HG02623 (cell line): ENCODE data around the gene KIAA0753.

Source experiments
- ATAC-seq: cut with Tn5 transposase; IDR thresholded peaks from one replicate; pipeline ENCODE4 v1.9.1; 2021; ENCODE audit warnings: moderate library complexity; ENCODE audit not compliant: unreplicated experiment

KIAA0753 gene

DNA sequence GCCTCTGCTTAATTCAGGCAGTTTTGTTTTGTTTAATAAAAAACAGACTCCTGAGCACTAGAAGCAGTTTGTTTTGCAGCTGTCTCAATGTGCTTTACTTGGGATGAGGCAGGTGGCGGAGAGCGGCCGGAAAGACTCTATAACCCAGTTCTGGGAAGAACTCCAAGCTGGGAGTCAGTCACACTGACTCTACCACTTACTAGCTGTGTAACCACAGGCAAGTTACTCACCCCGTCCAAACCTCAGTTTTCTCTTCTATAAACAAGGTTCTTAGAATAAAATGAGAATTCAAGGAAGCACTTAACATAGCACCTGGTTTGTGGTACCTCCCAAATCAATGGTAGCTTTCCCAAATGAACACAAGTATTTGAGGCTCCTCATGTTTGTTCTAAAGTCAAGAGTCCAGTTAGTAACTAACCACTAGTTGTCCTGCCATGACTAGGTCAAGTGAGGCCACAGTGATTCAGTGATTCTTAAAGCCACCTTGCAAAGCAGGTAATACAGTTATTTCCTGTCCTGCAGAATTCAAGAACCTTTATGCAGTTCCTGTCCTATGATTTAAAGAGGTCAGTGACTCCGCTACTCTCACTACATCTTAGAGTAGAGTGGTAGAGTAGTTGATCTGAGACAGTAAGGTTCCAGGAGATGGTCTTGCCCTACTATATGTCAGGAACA is 3.1 kb upstream of the KIAA0753 start:
- ATAC-seq = no peak

DNA sequence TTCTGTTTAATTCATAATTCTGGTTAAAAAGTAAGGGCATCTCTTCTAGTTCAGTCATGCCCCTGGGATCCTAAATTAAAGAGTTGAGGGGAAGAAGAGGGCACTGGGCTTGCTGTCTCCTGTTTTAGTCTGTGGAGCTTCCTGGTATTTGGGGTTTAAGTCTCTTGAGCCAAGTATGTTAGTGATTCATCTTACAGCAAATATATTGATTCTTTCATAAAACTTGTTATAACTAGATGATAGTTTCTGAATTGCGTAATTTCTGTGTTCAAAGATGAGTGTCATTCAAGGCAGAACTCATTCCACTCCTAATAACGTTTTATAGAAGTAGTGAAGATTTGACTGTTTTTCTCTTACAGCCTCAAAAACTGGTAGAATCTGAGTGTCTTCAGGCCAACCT is 2.1 kb upstream of the KIAA0753 start:
- ATAC-seq = no peak

DNA sequence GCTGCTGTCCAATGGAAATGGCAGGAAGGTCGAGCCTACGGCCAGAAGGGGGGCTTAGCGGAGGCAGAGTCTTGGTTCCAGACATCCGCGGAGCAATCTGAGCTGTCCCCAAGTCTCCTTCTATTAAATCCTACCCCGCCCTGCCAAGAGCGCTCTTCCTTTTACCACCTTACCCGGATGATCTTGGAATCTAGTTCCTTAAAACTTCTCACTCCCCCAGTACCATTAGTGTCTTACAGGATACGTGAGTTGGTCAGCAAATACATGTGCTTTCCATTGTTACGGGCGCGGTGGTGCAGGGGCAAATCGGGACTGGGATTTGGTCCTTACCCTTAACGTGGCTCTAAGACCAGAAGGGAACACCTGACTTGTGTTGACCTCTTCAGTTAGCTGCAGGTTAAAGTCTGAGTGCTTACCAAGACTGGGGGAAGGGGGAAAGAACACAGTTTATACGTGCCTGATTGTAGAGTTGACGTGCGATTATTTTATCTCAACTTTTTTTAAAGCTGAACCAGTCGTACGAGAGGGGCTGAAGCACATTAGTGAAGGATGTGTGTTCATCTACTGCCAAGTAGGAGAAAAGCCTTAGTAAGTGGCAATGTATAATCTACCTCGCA is 844 bp upstream of the KIAA0753 start:
- no peak for ATAC-seq

GRCh38 chr17:6639586-6640535 is 650 bp downstream of the KIAA0753 start:
- no peak for ATAC-seq

DNA sequence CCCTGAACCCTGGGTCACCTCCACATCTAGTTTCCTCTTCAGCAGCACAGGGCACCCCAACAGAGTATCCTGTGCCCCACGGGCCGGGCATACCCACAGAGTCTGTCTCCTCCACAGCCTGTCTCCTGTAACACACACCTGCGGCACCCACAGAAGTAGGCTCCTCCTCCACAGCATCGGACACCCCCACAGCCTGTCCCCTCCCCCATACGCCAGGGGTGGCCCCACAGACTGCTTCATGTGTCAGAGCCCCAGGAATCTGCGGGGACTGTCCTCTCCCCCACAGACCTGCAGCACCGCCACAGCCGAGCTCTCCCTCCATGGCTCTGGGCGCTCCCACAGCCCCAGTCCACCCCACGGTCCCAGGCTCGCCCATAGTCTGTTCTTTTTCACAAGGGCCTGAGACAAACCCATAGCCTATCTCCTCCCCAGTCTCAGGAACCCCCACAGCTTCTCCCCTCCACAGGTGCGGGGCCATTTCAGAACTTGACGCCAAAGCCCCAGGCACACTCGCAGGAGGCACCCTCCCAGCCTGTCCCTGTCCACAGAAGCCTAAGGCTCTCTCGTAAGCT is 1.4 kb downstream of the KIAA0753 start:
- ATAC-seq = no peak

GRCh38 chr17:6638046-6638908 is 2.2 kb downstream of the KIAA0753 start:
- ATAC-seq = no peak

- no peak for ATAC-seq
Measured at GRCh38 chr17:6637458-6637840, 3.1 kb downstream of the KIAA0753 start.

DNA sequence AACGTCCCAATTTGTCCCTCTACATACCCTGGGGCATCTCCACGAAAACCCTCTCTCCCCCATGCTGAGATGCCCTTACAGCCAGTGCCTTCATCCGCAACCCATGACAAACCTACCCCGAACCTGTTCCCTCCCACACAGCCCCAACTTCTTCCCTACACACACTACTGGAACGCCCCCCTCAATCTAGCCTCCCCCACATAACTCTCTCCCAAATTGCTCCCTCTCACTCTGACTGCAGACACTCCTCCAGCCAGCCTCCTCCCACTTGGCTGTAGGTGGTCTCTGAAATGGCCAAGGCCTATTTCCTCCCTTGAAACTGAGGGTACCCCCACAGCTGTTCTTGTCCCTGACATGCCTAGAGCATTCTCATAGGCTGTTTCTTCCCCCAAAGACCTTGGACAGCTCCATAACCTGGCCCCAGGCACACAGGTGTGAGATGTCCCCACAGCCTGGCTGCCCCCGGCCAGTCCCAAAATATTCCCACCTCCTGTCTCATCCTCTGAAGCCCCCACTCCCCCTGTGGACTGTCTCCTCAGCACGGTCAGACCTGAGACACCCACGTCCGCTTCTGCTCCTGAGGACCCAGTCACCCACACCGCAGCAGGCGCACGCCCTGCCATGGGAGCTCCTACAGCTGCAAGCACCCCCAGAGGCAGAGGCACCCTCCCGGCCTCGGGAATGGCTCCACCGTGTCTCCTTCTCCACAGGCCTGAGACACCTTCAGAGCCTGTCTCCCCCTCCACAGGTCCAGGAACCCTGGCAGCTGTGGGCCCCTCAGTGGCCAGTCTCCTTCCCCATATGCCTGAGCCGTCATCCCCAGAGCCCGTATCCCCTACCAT is 3.7 kb downstream of the KIAA0753 start:
- ATAC-seq = no peak

DNA sequence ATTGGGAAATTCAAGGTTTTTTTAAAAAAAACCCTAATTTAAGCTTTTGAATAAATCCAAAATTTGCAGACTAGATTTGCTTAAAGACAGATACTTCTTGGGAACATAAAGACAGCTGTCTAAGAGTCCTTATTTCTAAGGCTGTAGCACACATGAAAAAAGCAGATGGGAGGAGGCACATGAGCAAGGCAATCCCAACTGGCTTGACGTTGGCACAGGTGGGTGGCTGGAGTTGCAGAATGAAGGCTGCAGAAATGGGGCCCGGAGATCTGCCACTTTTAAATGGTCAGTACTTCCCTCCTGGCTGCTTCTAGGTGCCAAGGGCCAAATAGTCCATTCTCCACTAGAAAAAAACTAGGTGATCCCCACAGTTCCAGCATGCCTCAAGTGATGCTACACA is 4.4 kb downstream of the KIAA0753 start:
- no peak for ATAC-seq

DNA sequence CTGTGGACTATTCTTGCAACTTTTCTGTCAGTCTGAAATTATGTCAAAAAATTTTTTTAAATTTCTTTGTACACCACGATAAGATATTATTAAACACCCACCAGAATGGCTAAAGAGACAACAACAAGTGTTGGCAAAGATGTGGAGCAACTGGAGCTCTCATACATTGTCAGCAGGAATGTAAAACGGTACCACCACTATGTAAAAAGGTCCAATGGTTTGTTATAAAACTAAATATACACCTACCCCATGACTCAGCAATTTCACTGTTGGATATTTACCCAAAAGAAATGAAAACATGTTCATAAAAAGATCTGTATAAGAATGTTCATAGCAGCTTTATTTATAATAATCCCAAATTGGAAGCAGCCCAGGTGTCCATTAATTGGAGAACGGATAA is 7.2 kb downstream of the KIAA0753 start:
- ATAC-seq = no peak

DNA sequence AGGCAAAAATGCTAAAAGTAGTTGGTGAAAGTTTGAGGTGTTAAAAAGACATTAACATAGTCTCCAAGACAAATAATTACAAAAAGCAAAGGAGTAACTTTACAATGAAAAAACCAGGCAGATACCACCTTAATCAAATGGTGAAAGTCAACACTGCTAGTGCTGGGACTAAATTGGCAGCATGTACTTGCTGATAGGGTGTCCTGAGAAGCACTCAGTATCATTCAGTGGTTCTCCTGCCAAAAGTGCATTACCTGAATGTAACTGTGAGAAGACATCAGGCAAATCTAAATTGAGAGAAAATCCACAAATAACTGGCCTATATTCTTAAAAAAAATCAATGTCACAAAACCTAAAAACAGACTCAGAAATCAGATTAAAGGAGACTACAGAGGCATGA is 8.0 kb downstream of the KIAA0753 start:
- ATAC-seq = no peak

- ATAC-seq = no peak
Measured at GRCh38 chr17:6630390-6630789, 10.1 kb downstream of the KIAA0753 start.

- no peak for ATAC-seq
Measured at GRCh38 chr17:6627019-6627418, 13.5 kb downstream of the KIAA0753 start.

DNA sequence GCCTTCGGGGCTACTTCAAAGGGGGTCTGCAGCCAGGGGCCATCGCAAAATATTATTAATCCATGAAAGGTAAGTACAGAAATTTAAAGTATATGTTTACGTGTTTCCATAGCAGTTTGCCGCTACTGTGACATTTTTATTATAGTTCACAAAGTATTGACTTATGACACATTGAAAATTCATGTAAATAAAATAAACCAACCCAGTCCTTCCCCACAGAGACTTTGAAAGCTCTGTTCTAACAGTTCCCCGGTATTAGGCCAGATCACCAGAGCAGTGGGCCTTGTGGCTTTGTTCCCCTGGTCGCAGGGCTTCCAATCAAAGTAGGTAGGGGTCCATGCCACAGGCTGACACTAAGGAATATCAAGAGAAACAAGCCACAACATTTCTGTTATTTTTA is 13.9 kb downstream of the KIAA0753 start:
- no peak for ATAC-seq

DNA sequence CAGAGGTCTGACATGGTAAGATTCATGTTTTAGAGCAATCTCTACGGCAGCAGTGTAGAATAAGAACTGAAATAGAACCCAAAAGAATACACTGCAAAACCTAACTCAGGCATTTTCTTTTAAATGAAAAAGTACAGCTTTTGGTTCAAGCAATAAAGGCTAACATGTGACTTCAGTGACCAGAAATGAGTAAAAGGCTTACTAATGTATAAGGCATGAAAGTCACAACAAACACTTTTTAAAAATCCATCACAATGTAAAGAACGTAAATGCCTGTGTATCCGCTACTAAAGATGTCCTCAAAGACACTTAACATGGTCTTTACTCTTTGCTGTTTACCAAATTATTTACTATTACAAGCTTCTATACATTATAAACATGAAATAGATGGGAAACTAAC is 16.6 kb downstream of the KIAA0753 start:
- ATAC-seq = no peak

DNA sequence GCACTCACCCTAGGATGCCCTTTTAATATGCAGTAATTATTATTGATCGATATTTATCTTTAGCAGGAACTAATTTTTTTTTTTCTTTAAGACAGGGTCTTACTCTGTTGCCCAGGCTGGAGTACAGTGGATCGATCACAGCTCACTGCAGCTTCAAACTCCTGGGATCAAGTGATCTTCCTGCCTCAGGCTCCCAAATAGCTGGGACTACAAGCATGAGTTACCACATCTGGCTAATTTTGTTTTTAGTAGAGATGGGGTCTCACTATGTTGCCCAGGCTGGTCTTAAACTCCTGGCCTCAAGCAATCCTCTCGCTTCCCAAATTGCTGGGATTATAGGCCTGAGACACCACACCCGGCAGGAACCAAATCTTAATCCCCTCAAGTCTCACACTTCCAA is 29.3 kb downstream of the KIAA0753 start:
- ATAC-seq = no peak

DNA sequence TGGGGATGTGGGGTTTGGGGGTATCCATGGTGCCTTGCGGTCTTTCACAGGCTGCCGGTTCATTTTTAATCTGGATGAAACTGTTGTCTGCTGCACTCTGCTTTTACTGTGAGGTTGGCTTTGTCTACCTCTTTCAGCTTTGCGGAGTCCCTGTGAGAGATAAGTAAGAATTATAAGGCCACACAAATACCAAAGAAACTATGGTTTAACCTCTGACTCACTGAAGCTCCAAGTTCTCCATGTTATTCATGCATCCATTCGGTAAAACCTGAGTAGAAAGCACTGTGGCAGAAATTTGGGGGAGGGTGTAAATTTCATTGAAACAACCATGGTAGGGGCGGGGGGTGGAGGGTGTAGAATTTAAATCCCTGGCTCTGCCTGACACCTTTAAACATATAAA is 30.5 kb downstream of the KIAA0753 start:
- ATAC-seq = no peak

DNA sequence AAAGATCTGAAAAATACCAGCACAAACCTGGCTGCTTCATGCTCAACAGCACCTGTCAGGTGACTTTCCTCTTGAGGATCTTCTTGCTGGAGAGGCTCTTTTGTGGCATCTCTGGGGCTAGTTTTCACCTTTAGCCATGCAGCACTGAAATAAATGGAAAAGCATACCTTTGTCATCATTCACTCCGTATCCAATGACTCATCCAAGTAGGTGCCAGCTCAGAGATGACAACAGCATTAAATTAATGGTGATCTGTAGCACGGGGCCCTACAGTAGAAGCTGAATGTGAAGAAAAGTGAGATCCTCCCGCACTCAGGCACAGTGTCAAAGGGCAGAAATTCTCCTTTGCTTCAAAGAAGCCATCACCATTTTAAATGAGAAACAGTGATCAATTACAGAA is 32.2 kb downstream of the KIAA0753 start:
- no peak for ATAC-seq

- ATAC-seq = no peak
Measured at GRCh38 chr17:6605142-6605541, 35.4 kb downstream of the KIAA0753 start.
